UCSD-AML1 (cell line): ENCODE measurements around the gene SIPA1L3.
"Not testable (repeated sequence)": the region's sequence is repeated elsewhere in the genome, so short reads cannot be mapped to it uniquely, and the experiment has no call there.

ENCODE experiments used
- DNase-seq: peaks from one replicate; lab custom pipeline; 2025; ENCODE audit not compliant: unreplicated experiment; lab: John Stamatoyannopoulos, UW

The SIPA1L3 gene

DNA sequence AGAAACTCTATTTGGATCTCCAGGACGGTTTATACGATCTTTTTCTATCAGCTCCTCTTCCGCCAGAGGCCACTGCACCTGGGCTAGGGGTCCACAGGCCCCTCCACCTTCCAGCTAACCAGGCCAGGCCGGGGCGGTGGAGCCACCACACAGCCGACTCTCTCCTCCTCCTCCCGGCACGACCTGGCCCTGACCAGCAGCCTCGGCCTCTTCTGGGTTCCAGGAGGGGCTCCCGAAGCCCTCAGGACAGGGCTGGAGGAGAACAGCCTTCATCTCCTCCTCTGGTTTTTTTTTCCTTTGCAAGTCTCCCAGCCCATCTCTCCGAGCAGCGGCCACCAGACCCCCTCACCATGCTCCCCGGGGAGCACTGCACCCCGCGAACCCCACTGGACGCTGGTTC lies 299.9 kb downstream of the SIPA1L3 start:
- DNase-seq: no peak

DNA sequence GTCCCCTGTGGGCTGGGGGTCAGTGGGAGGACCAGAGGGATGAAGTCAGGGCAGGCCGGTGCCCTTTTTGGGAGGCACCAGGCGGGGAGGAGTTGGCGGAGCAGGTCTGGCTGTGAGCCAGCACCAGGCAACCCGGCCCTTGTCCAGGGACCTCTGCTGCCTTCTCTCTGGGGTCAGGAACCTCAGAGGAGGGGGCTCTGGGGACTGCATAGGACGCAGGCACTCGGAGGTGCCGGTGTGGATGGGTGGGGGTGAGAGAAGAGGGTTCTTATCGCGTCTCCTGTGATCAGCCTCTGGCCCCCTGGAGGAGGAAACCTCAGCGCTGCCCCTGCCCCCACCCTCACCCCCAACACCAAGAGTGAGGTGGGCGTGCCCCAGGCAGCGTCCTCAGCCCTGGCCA lies 300.5 kb downstream of the SIPA1L3 start:
- DNase-seq: no peak

DNA sequence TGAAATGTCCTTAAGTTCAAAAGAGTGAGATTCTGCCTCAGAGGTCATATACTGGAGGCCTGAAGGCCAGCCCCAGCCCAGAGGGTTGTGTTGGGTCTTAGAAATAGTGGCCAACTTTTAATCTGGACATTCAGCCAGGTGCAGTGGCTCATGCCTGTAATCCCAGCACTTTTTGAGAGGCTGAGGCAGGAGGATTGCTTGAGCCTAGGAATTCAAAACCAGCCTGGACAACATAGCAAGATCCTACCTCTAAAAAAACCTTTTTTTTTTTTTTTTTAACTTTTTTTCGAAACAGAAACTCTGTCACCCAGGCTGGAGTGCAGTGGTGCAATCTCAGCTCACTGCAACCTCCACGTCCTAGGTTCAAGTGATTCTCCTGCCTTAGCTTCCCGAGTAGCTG lies 301.6 kb downstream of the SIPA1L3 start:
- no peak for DNase-seq

DNA sequence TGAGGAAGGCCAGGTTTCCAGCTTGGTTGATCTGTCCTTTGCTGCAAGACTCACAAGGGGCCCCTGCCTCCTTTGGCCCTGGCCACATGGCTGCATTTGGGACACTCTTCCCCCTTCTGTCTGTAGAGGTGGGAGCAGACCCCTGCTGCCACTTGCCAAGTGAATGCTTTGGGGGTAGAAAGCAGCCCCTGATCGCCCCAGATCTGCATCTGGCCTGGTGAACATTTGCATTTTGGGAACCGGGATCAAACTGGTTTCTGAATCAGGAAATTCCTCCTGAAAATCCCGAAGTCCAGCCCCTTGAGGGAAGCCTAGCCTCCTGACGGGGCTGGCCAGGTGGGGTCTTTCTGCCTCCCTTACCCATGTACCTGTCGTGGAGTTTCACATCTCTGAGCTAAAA lies 302.1 kb downstream of the SIPA1L3 start:
- no peak for DNase-seq

DNA sequence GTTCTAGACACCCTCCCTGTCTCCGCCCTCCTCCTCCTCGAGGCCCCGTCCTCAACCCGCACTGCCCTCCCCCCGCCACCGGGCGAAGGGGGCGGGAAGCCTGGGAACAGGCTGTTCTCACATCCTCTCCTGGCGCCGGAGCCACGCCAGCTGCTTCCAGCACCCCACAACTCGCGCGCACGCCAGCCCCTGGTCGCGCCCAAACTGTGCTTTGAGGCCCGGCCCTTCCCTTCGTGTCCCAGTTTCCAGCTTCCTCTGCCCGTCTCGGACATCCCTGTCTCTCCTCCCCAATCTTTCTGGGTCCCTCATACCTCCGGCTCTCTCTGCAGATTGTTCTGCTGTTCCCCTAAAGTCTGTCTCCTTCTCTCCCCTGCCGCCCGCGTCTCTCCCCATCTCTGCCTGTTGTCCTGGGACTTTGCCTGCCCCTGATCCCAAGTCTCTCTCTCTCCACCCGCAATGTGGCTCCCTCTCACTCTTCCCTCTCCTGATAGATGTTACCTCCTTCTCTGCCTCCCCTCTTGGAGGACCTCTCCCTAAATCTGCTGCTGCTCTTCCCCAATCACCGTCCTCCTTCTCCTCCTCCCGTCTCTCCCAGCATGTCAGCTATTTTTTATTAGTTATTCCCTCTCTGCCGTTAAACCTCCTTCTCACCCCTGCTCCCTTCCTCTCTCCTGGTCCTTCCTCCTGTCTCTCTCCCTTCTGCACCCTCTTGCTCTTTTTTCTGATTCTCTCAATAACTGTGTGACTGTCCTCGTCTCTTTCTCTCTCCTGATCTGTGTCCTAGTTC lies 302.9 kb downstream of the SIPA1L3 start:
- DNase-seq: no peak

DNA sequence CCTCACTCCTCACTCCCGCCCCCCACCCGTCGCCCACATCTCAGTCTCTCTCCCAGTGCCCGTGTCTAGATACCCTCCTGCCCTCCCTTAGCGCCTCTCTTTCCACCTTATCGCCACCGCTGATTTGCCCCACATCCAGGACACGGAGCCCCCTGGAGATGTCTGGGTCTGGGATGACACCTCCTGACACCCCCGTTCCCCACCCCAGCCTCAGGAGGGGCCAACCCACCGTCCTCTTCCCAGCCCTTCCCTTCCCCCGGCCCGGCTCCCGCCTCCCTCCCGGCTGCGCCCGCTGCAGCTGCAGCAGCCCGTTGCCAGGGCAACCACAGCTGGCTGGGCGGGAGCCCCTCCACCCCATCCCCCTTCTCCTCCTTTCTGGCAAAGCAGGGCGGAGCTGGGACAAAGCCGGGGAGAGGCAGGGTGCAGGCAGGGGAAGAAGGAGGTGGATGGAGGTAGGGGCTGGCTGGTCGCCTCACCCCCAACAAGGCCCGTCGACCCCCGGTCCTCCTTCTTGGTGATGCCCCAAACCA lies 303.5 kb downstream of the SIPA1L3 start:
- DNase-seq: no peak

DNA sequence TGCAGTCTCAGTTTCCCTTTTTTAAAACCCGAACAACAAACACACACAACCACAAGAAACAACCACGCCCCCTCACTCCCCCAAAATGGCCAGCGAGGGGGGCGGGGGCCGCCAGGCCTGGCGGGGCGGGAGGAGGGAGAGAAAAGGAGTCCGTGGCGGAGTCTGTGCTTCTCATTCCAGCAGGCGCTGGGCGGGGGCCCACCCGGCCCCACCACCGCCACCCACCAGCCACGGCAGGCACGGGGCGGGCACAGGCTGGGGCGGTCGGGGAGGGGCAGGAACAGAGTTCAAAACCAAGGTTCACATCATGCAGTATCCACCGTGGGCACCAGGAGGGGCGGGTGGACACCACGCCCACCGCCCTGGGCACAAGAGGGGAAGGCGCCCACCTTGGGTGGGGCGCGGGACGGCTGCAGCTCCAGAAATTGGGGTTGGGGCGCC lies 304.2 kb downstream of the SIPA1L3 start:
- DNase-seq: no peak

DNA sequence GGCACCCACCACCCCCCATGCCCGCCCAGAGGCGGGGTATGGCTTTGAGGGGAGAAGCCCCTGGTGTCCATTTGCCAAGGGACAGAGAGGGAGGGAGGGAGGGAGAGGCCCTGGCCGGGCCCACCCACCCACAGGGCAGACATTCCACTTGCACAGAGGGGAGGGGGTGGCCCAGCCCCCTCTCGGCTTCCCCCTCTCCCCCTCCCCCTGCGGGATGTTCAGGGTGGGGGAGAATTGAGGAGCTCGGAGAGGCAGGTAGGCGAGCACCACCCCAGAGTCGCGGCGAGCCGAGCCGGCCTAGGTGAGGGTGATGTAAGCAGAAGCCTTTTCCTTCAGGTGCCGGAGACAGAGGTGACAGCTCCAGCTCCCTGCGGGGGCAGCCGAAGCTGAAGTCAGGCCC lies 304.8 kb downstream of the SIPA1L3 start:
- DNase-seq: no peak

DNA sequence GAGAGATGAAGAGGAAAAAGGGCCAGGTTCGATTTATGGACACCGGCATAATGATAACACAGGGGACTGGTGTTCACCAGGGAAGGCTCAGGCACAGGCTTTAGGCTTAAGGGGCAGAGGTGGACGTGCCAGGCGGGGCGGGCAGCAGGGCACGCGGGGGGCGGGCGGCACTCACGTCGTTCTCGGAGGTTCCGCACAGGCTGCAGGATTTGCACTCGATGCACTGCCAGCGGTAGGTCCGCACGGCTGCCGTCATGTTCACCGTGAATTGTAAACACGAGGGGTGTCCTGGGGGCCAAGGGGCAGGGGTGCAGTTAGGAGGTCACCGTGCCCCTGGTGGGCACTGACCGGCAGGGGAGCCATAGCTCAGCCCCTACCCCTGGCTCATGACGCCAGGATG lies 306.5 kb downstream of the SIPA1L3 start:
- DNase-seq: no peak

DNA sequence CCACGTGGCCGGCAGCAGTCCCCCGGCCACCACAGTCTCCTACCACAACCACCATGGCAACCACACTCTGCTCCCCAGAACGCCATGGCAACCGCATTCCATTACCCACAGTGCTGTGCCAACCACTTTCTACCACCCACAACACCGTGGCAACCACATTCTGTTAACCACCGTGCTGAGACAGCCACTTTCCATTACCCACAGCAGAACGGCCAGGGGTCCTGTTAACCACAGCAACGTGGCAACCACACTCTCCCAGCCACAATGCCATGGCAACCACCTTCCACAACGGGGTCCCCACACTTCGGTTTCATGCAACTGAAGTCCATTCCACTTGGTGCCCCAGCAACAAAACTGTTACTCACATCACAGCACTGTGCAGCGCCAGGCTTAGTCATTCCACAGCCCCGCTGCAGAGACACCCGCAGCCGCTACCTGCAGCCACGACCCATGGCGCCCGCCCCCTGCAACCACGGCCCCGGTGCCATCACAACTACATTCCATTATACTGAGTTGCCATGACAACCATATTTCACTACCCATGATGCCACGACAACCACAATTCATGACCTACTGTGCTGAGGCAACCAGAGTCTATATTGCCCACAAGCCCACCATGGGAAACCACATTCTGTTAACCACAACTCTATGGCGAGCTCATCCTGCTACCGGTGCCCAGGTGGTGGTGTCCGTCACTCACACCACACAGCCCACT lies 307.1 kb downstream of the SIPA1L3 start:
- peak; percentile 26 for DNase-seq

DNA sequence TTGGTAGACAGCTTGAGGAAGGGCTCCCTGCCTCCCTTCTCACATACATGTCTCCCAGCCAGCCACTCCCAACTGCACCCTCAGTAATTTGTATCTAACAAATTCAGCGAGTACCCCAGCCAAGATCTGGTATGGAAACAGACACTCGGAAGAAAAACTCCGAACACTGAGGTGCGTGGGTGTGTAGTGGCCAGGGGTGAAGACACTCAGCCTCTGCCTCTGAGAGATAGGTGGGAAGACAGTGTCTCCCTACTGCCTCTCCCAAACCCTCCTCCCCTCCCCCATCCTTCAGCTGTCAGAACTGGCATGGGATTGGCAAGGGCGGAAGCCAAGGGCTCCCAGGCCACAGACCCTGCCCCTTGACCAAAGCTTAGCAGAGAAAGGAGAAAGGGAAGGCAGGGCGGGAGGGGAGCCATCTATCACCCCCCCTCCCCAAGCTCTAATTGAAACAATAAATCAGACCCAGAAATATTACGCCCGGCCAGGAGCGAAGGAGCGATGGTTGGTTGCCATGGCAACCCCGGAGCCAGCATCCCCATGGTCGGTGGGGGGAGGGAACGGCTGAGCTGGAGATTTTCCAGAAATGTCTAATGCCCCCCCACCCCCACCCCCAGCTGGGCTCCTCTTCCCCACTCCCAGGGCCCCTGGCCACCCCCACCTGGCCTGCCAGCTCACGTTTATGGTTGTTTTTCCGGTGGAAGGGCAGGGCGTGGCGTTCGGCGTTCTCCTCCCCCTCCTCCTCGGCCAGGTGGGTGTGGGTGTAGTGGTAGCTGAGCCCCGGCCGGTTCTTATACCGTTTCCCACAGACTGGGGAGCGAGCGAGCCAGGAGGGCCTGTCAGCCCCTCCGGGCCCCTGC lies 310.0 kb downstream of the SIPA1L3 start:
- no peak for DNase-seq

DNA sequence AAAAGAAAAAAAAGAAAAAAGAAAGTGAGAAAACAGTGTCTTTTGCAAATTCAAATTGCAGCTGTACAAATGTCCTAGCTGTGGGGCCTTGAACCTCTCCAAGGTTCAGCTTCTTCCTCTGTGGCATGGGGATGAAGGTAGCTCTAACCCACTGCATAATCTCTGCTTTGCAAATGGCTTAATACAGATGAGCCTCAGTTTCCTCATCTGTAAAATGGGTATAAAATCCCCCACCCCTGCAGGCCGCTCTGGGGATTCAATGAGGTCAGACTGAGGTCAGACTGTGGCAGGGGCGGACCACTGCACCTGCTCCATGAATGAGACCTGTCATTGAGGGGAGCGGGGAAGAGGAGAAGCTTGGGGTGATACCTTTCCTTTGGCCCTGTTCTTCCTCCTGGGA lies 311.2 kb downstream of the SIPA1L3 start:
- no peak for DNase-seq

DNA sequence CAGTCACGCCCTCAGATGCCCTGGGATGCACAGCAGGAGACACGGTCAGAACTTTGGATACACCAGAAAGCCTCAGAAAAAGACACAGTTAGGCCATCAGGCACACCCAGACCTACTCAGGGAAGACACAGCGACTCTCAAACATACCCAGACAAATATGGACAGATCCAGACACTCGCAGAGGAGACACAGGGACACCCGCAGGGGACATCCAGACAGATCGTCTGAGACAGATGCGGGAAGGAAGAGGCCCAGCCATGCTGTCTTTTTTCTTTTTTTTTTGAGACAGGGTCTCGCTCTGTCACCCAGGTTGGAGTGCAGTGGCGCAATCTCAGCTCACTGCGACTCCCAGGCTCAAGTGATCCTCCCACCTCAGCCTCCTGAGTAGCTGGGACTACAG lies 312.2 kb downstream of the SIPA1L3 start:
- DNase-seq: no peak

DNA sequence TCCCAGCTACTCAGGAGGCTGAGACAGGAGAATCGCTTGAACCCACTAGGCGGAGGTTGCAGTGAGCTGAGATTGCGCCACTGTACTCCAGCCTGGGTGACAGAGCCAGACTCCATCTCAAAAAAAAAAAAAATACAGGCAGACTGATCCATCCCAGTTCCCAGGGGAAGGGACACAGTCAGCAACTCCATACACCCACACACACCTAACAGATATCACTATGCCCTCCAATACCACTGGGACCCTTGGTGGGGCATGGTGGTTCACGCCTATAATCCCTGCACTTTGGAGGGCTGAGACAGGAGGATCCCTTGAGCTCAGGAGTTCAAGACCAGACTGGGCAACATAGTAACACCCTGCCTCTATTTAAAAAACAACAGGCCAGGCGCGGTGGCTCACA lies 314.4 kb downstream of the SIPA1L3 start:
- DNase-seq: no peak

DNA sequence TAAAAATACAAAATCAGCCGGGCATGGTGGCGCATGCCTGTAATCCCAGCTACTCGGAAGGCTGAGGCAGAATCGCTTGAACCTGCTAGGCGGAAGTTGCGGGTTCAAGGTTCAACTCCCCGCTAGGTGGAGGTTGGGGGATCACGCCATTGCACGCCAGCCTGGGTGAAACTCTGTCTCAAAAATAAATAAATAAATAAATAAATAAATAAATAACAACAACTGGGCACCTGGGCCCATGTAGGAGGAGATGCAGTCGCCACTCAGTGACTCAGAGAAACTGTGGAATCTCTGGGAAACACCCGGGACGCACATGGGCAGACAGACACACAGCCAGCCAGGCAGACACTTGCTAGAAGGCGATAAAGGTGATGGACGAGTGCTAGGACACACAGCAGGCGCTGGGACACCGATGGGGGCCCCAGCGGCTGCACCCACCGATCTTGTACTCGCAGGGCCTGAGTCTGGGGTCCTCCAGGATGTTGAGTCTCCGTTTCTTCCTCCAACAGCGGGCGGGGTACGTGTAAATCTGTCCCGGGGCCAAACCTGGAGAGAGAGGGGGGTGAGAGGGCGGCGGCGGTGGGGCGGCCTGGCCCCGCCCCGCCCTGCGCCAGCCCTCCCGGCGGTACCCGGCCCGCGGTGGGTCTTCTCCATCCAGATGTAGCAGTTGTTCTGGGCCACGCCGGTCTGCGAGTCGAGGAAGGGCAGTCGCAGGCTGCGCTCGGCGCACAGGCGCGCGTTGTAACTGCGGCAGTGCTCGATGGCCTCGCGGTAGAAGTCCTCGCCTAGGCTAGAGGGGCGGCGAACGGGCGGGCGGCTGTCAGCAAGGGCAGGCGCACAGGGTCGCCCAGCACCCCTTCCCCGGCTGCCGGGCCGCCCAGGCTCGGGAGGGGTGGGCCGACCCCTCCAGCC lies 315.2 kb downstream of the SIPA1L3 start:
- DNase-seq: no peak

DNA sequence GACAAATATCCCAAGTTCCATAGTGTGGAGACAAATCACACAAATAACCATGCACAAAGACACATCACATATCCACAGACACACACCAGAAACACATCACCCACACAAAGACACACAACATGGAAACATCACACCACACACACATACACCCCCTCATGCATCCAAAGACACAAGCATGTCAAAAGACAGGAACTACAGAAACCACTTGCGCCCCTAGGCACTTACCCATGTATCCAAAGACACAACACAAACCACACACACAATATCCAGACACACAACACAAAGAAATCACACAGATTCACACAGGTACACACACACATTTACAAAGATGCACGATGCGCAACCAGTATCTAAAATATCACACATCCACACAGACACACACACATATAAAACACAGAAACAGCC lies 316.1 kb downstream of the SIPA1L3 start:
- DNase-seq: no peak

DNA sequence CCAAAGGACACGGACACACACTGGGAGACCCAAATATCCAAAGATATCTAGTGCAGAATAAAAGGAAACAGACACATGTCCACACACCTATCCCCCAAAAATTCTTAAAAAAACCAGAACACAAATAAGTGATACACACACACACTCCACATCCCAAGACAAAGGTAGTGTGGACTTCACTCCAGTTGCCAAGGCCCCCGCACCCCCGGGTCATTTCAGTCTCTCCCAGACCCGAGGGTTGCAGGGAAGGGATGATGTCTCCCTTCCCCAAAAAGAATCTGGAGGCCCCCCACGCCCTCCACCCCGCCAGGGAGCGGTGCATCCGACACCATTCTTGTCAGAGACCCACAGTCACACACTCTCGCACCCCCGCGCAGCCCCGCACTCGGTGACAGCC lies 316.6 kb downstream of the SIPA1L3 start:
- DNase-seq: no peak

DNA sequence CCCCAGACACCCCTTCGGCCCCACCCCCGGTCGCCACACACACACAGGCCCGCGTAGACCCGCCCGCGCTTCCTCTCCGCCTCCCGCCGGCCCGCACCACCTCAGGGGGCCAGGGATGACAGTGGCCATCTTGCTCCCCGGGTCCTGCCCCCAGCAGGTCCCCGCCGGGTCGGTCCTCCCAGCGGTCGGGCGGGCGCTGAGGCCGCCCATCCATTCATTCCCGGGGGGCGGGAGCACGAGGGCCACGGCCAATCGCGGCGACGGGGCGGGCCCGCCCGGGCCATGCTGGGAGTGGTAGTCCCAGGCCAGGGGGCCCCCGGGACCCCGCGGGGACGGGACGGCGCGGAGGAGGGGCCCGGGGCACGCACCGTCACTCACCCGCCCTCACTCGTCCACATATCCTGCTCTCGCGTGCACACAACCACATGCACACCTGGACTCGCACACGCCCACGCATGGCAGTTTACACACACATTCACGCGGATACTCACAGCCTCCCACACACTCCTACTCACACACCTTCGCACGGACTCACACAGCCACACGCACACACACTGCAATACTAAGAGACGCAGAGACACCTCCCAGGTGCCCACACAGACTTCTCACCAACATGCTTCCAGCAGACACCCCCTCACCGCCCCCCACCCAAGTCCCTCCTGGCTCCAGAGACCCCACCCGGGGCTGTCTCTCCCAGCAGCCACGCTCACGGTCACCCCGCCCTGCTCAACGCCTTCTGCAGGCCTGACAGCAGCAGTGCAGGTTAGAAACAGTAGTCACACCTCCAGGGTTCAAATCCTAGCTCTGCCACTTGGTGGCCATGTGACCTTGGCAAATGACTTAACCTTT lies 317.2 kb downstream of the SIPA1L3 start, which contains the start of gene DPF1:
TSS of gene DPF1 (minus strand) at position 209 of the 849 bp plus-strand sequence. CDS start at position 129, 80 bp downstream.
- peak; percentile 86 for DNase-seq

DNA sequence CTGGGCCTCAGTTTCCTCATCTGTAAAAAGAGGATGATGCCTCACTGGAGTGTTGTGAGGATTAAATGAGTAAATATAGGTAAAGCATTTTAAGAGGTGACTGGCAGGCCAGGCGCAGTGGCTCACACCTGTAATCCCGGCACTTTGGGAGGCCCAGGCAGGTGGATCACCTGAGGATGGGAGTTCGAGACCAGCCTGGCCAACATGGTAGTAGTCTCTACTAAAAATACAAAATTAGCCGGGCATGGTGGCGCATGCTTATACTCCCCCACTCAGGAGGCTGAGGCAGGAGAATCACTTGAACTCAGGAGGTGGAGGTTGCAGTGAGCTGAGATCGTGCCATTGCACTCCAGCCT lies 317.8 kb downstream of the SIPA1L3 start:
- not testable (repeated sequence) for DNase-seq
